GM12878 (cell line): ENCODE measurements around the gene ANKMY1. TPM values are rescaled to one million over a fixed set of nuclear protein-coding genes. Genes with fewer than 3 reads are reported as not detected.

Experiments used
- ATAC-seq: fragments of 200-7000 bp; cut with Tn5 transposase; 3 replicates; pipeline ENCODE4 v1.9.1; 2020; ENCODE audit warnings: mild to moderate bottlenecking, moderate library complexity
- BruUV-seq: library from RNA; stranded (reverse); fragments of 400-500 nt; replicated peaks from 2 replicates; lab custom pipeline; 2021; lab: Mats Ljungman, UMichigan
- CTCF ChIA-PET: fragments of 300-600 bp; sonication (Branson Sonifier 250); formaldehyde crosslinking; extraction: SDS; loops from one replicate; lab custom pipeline; 2021; ENCODE audit warnings: inconsistent platforms; lab: Yijun Ruan, JAX
- POLR2A ChIA-PET: fragments of 350-600 bp; formaldehyde crosslinking; extraction: SDS; loops from one replicate; lab custom pipeline; 2021; ENCODE audit warnings: inconsistent platforms; lab: Charles Lee
- RAD21 ChIA-PET: fragments of 300-600 bp; sonication (Branson Sonifier 250); formaldehyde crosslinking; loops from one replicate; lab custom pipeline; 2023; ENCODE audit warnings: antibody characterized with exemption; ENCODE audit not compliant: unreplicated experiment; lab: Charles Lee
- SMC1A ChIA-PET: fragments of 300-600 bp; sonication (Branson Sonifier 250); formaldehyde crosslinking; loops from one replicate; lab custom pipeline; 2023; ENCODE audit not compliant: unreplicated experiment, uncharacterized antibody; lab: Charles Lee
- DNase-seq: peaks from one replicate; pipeline ENCODE4 v3.0.0-alpha.2; 2011; ENCODE audit warnings: low read depth, low spot score
- FAIRE-seq: peaks from 3 replicates; lab custom pipeline; 2011; peaks lifted over from hg19 to GRCh38; lab: Jason Lieb, UNC
- H2AFZ ChIP-seq: 2 replicates; pipeline ENCODE4 v1.6.0; 2011; ENCODE audit warnings: low read depth, low read length, control low read depth; ENCODE audit not compliant: control insufficient read depth
- H3K27ac ChIP-seq: 2 replicates; pipeline ENCODE4 v1.5.1; 2011; ENCODE audit warnings: control low read depth; ENCODE audit not compliant: control insufficient read depth, insufficient read depth
- H3K27me3 ChIP-seq, 2 experiments: replicated peaks in 1 of 2; 2 replicates each; pipeline versions ENCODE4 v1.6.0 to v1.6.1; 2011; ENCODE audit warnings: low read length in 1 of 2; ENCODE audit not compliant: control insufficient read depth in 2 of 2, insufficient read depth in 2 of 2
- H3K36me3 ChIP-seq, 2 experiments: 2 replicates each; pipeline ENCODE4 v1.5.1; 2011; ENCODE audit warnings: low read length in 1 of 2; ENCODE audit not compliant: control insufficient read depth in 2 of 2, insufficient read depth in 2 of 2
- H3K4me1 ChIP-seq: 2 replicates; pipeline ENCODE4 v1.6.1; 2011; ENCODE audit warnings: mild to moderate bottlenecking, low read length, moderate library complexity, mixed read lengths; ENCODE audit not compliant: control insufficient read depth, insufficient read depth
- H3K4me2 ChIP-seq: 2 replicates; pipeline ENCODE4 v1.6.0; 2011; ENCODE audit warnings: control low read depth; ENCODE audit not compliant: control insufficient read depth, insufficient read depth
- H3K4me3 ChIP-seq: fragments of 200-600 bp; sonication (generic); 2 replicates; pipeline ENCODE4 v1.5.1; 2016
- H3K79me2 ChIP-seq: 2 replicates; pipeline ENCODE4 v1.6.0; 2011; ENCODE audit warnings: low read length; ENCODE audit not compliant: control insufficient read depth, insufficient read depth
- H3K9ac ChIP-seq: 2 replicates; pipeline ENCODE4 v1.8.0; 2011; ENCODE audit warnings: low read length, control low read depth, mixed read lengths; ENCODE audit not compliant: control insufficient read depth, insufficient read depth
- H3K9me3 ChIP-seq: replicated peaks from 3 replicates; pipeline ENCODE4 v1.5.1; 2011; ENCODE audit warnings: mild to moderate bottlenecking, low read length; ENCODE audit not compliant: control insufficient read depth, insufficient read depth
- H4K20me1 ChIP-seq: 2 replicates; pipeline ENCODE4 v1.6.0; 2011; ENCODE audit not compliant: control insufficient read depth, insufficient read depth
- CEBPB ChIP-seq, 2 experiments: fragments of 150-350 bp in 1 of 2; IDR thresholded peaks; 2 replicates each; pipeline ENCODE4 v1.6.1; 2012 to 2014; ENCODE audit warnings: low read depth in 2 of 2, low read length in 2 of 2, borderline replicate concordance in 1 of 2, inconsistent platforms in 1 of 2
- CREB1 ChIP-seq: IDR thresholded peaks from 2 replicates; pipeline ENCODE4 v1.6.1; 2012; ENCODE audit warnings: low read depth, mild to moderate bottlenecking, inconsistent platforms
- NR2C2 ChIP-seq: IDR thresholded peaks from 2 replicates; pipeline ENCODE4 v1.6.1; 2011; ENCODE audit warnings: borderline replicate concordance, low read depth; ENCODE audit not compliant: control insufficient read depth, insufficient read length
- SP1 ChIP-seq: IDR thresholded peaks from one replicate; pipeline ENCODE4 v1.6.1; 2011; ENCODE audit warnings: low read depth, low read length
- SUPT20H ChIP-seq: IDR thresholded peaks from 2 replicates; pipeline ENCODE4 v1.6.1; 2011; ENCODE audit warnings: low read depth, mild to moderate bottlenecking, low read length, moderate library complexity, borderline replicate concordance; ENCODE audit not compliant: control insufficient read depth
- TAF1 ChIP-seq: IDR thresholded peaks from 2 replicates; pipeline ENCODE4 v1.6.1; 2011; ENCODE audit warnings: mild to moderate bottlenecking, low read depth, low read length, borderline replicate concordance
- TARDBP ChIP-seq: IDR thresholded peaks from 2 replicates; pipeline ENCODE4 v1.6.1; 2016; ENCODE audit warnings: borderline replicate concordance
- ZNF217 ChIP-seq: fragments of 450-650 bp; IDR thresholded peaks from 2 replicates; pipeline ENCODE4 v1.6.1; 2017; ENCODE audit warnings: antibody characterized with exemption, mild to moderate bottlenecking
- ZNF384 ChIP-seq: IDR thresholded peaks from 2 replicates; pipeline ENCODE4 v1.6.1; 2012; ENCODE audit warnings: low read depth, mild to moderate bottlenecking, low read length, improper control_type of control experiment, borderline replicate concordance
- WGBS: methylation state at CpG from one replicate; pipeline ENCODE4 v1.1.6; 2016; ENCODE audit warnings: low lambda C conversion rate; ENCODE audit not compliant: insufficient replicate concordance, insufficient coverage; ENCODE audit errors: missing lambda C conversion rate; 5-methylcytosine and 5-hydroxymethylcytosine counted together
- in situ Hi-C: fragments of 300-500 bp; cut with MboI; formaldehyde crosslinking; loops from 9 replicates; pipeline ENCODE4 v1.14.3; 2018; ENCODE audit warnings: mixed read lengths
- intact Hi-C: fragments of 100-400 bp; cut with micrococcal nuclease; formaldehyde crosslinking; loops from one replicate; pipeline ENCODE4 v1.14.2; 2022; ENCODE audit not compliant: unreplicated experiment
- polyA plus RNA-seq, 11 experiments: library from polyadenylated mRNA; depleted of rRNA in 4 of 11; unstranded in 6 of 11; stranded (reverse) in 5 of 11; fragments of >200 nt; fragmentation: Nextera tagmentation in 4 of 11; fragmentation: Illumina TruSeq in 1 of 11; extraction: Ambion mirVana in 4 of 11; extraction: Trizol in 1 of 11; gene quantifications; 1 replicate in 1 of 11; 2 replicates in 10 of 11; pipeline versions ENCODE4 v1.2.1 to v1.2.3, GENCODE V29; 2011 to 2016; ENCODE audit warnings: inconsistent platforms in 2 of 11, missing spikeins in 2 of 11, low read depth in 1 of 11
- total RNA-seq, 4 experiments: library from RNA; depleted of rRNA in 3 of 4; stranded (reverse); fragments of >200 nt in 3 of 4; fragmentation: Illumina TruSeq in 1 of 4; extraction: Trizol in 1 of 4; gene quantifications; 2 replicates each; pipeline versions ENCODE4 v1.2.1 to v1.2.3, GENCODE V29; 2013 to 2021
- TF ChIP-seq, protein P1 (sequence below): fragments of 450-650 bp; formaldehyde crosslinking; IDR thresholded peaks from 2 replicates; pipeline ENCODE4 v1.5.0; 2022; ENCODE audit warnings: mild to moderate bottlenecking, missing genetic modification characterization
- TF ChIP-seq, protein P2 (sequence below): fragments of 450-650 bp; conservative IDR thresholded peaks from 2 replicates; pipeline ENCODE4 v1.6.1; 2017; ENCODE audit warnings: mild to moderate bottlenecking, moderate library complexity
- TF ChIP-seq, protein P3 (sequence below): fragments of 450-650 bp; IDR thresholded peaks from 2 replicates; pipeline ENCODE4 v1.6.1; 2018; ENCODE audit warnings: mild to moderate bottlenecking, low read depth, moderate library complexity; ENCODE audit not compliant: partially characterized antibody
- TF ChIP-seq, protein P4 (sequence below): IDR thresholded peaks from 2 replicates; pipeline ENCODE4 v1.6.1; 2012; ENCODE audit warnings: low read depth, low read length, improper control_type of control experiment

ANKMY1 gene
- total and polyA plus RNA-seq, 10 of the 15 experiments (the other 5 are each of a cell fraction or from before 2014, with no cell fraction given) = 1.1 to 15.3 (median 11.1) TPM

DNA sequence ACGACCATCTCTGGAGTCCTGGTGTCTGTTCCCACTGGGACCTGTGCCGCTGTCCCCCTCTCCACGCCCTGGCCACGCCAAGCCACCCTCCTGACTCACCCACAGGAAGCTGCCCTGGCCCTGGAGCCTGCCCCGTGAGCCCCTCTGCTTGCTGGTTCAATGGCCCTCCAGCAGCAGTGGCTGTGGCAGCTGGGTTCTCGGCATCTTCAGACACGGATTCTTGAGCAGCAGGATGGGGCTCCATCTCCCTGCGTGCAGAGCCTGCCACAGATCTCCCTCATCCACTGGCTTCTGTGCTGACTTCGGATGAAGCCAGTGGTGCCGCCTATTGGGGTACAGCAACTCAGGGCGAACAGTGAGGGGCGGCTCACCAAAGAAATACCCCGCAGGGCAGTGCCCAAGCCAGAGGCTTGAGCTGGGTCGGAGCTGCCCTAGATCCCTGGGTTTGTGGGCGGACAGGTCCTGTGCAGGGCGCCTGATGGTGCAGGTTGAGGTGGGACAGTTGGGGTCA is 42.7 kb upstream of the ANKMY1 start:
- ChIA-PET RAD21 (no interaction called here), CTCF (no interaction called here), SMC1A (no interaction called here), POLR2A (no interaction called here)
- ATAC-seq = no peak
- Histone ChIP-seq H3K27me3 (no peaks in the 10 kb centered on the region), H3K4me2 (no peak overlapping the region), H2AFZ (no peak overlapping the region), H3K36me3 (peaks cover 0 to 13% of the 10 kb centered on the region in 2 experiments; a peak in 3 of 4 replicates), H3K79me2 (no peaks in the 10 kb centered on the region), H3K4me1 (no peaks in the 10 kb centered on the region; the same call in 1 of the 2 replicates), H3K9ac (no peak overlapping the region), H3K4me3 (no peak overlapping the region), H3K27ac (no peak overlapping the region), H3K9me3 (no peaks in the 10 kb centered on the region), H4K20me1 (no peaks in the 10 kb centered on the region)
- 89% methylated on average over 14 of the region's 16 CpGs for WGBS
- intact Hi-C loops (no loop called here), in situ Hi-C loops (no loop called here)
- DNase-seq = no peak
- BruUV-seq = no TSS peak
- no peak for FAIRE-seq
- TF ChIP-seq CREB1 (no peak), CEBPB (IDR thresholded peaks at IDR 0.05; ENCODE audit: borderline replicate concordance in 1 of 2, low read depth in 2 of 2, low read length in 2 of 2) (no peak), SUPT20H (no peak), TARDBP (no peak), ZNF384 (no peak), NR2C2 (no peak), SP1 (no peak), ZNF217 (no peak), TAF1 (no peak)
- TF ChIP-seq, protein P1, sequence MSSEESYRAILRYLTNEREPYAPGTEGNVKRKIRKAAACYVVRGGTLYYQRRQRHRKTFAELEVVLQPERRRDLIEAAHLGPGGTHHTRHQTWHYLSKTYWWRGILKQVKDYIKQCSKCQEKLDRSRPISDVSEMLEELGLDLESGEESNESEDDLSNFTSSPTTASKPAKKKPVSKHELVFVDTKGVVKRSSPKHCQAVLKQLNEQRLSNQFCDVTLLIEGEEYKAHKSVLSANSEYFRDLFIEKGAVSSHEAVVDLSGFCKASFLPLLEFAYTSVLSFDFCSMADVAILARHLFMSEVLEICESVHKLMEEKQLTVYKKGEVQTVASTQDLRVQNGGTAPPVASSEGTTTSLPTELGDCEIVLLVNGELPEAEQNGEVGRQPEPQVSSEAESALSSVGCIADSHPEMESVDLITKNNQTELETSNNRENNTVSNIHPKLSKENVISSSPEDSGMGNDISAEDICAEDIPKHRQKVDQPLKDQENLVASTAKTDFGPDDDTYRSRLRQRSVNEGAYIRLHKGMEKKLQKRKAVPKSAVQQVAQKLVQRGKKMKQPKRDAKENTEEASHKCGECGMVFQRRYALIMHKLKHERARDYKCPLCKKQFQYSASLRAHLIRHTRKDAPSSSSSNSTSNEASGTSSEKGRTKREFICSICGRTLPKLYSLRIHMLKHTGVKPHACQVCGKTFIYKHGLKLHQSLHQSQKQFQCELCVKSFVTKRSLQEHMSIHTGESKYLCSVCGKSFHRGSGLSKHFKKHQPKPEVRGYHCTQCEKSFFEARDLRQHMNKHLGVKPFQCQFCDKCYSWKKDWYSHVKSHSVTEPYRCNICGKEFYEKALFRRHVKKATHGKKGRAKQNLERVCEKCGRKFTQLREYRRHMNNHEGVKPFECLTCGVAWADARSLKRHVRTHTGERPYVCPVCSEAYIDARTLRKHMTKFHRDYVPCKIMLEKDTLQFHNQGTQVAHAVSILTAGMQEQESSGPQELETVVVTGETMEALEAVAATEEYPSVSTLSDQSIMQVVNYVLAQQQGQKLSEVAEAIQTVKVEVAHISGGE = no peak
- TF ChIP-seq, protein P2, sequence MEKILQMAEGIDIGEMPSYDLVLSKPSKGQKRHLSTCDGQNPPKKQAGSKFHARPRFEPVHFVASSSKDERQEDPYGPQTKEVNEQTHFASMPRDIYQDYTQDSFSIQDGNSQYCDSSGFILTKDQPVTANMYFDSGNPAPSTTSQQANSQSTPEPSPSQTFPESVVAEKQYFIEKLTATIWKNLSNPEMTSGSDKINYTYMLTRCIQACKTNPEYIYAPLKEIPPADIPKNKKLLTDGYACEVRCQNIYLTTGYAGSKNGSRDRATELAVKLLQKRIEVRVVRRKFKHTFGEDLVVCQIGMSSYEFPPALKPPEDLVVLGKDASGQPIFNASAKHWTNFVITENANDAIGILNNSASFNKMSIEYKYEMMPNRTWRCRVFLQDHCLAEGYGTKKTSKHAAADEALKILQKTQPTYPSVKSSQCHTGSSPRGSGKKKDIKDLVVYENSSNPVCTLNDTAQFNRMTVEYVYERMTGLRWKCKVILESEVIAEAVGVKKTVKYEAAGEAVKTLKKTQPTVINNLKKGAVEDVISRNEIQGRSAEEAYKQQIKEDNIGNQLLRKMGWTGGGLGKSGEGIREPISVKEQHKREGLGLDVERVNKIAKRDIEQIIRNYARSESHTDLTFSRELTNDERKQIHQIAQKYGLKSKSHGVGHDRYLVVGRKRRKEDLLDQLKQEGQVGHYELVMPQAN = no peak
- TF ChIP-seq, protein P3, sequence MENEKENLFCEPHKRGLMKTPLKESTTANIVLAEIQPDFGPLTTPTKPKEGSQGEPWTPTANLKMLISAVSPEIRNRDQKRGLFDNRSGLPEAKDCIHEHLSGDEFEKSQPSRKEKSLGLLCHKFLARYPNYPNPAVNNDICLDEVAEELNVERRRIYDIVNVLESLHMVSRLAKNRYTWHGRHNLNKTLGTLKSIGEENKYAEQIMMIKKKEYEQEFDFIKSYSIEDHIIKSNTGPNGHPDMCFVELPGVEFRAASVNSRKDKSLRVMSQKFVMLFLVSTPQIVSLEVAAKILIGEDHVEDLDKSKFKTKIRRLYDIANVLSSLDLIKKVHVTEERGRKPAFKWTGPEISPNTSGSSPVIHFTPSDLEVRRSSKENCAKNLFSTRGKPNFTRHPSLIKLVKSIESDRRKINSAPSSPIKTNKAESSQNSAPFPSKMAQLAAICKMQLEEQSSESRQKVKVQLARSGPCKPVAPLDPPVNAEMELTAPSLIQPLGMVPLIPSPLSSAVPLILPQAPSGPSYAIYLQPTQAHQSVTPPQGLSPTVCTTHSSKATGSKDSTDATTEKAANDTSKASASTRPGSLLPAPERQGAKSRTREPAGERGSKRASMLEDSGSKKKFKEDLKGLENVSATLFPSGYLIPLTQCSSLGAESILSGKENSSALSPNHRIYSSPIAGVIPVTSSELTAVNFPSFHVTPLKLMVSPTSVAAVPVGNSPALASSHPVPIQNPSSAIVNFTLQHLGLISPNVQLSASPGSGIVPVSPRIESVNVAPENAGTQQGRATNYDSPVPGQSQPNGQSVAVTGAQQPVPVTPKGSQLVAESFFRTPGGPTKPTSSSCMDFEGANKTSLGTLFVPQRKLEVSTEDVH = no peak
- TF ChIP-seq, protein P4, sequence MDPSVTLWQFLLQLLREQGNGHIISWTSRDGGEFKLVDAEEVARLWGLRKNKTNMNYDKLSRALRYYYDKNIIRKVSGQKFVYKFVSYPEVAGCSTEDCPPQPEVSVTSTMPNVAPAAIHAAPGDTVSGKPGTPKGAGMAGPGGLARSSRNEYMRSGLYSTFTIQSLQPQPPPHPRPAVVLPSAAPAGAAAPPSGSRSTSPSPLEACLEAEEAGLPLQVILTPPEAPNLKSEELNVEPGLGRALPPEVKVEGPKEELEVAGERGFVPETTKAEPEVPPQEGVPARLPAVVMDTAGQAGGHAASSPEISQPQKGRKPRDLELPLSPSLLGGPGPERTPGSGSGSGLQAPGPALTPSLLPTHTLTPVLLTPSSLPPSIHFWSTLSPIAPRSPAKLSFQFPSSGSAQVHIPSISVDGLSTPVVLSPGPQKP = no peak
